Heart right ventricle (tissue), 16 donors: ENCODE data around the gene SSMEM1. TPM values are rescaled to one million over a fixed set of nuclear protein-coding genes. Genes with fewer than 3 reads are reported as not detected.
"Not testable (repeated sequence)": the region's sequence is repeated elsewhere in the genome, so short reads cannot be mapped to it uniquely, and the experiment has no call there.

Experiments used
- ATAC-seq, 8 donors: fragments of 200-7000 bp; cut with Tn5 transposase; one replicate each; pipeline ENCODE4 v1.9.1; 2020; ENCODE audit warnings: mild to moderate bottlenecking in 8 of 8, moderate library complexity in 8 of 8, moderate number of reproducible peaks in 1 of 8
- DNase-seq, 2 donors: peaks; one replicate each; pipeline ENCODE4 v3.0.0-alpha.2; 2020
- H3K27ac ChIP-seq, 10 donors: fragments of 200-600 bp; sonication (generic) in 2 of 10; one replicate each; pipeline versions ENCODE4 v1.5.0 to v1.8.0; 2020 to 2022; ENCODE audit warnings: mild to moderate bottlenecking in 3 of 10
- H3K27me3 ChIP-seq, 7 donors: fragments of 200-600 bp; one replicate each; pipeline ENCODE4 v1.8.0; 2021 to 2022; ENCODE audit warnings: mild to moderate bottlenecking in 2 of 7
- H3K36me3 ChIP-seq, 9 donors: fragments of 200-600 bp; sonication (generic) in 1 of 9; one replicate each; pipeline versions ENCODE4 v1.5.0 to v1.8.0; 2020 to 2022; ENCODE audit warnings: mild to moderate bottlenecking in 2 of 9
- H3K4me1 ChIP-seq, 9 donors: fragments of 200-600 bp; sonication (generic) in 1 of 9; one replicate each; pipeline versions ENCODE4 v1.5.0 to v1.8.0; 2020 to 2022; ENCODE audit warnings: mild to moderate bottlenecking in 4 of 9
- H3K4me3 ChIP-seq, 10 donors: fragments of 200-600 bp; sonication (generic) in 2 of 10; one replicate each; pipeline versions ENCODE4 v1.5.0 to v1.8.0; 2020 to 2022; ENCODE audit warnings: mild to moderate bottlenecking in 7 of 10, moderate library complexity in 2 of 10
- H3K9me3 ChIP-seq, 11 donors: fragments of 200-600 bp in 10 of 11; sonication (generic) in 2 of 11; one replicate each; pipeline versions ENCODE4 v1.5.0 to v1.8.0; 2013 to 2022; ENCODE audit warnings: mild to moderate bottlenecking in 2 of 11, control low read depth in 1 of 11, moderate library complexity in 1 of 11
- CTCF ChIP-seq, 9 donors: fragments of 200-600 bp; sonication (generic) in 2 of 9; IDR thresholded peaks; one replicate each; pipeline versions ENCODE4 v1.5.0 to v1.8.0; 2021 to 2022; ENCODE audit warnings: antibody characterized with exemption in 9 of 9, mild to moderate bottlenecking in 5 of 9, moderate library complexity in 1 of 9
- WGBS, 2 donors: extraction: QIAGEN DNeasy Blood & Tissue Kit; methylation state at CpG; one replicate each; pipeline ENCODE4 v1.1.7; 2013; ENCODE audit warnings: inconsistent platforms in 1 of 2; 5-methylcytosine and 5-hydroxymethylcytosine counted together
- intact Hi-C, 10 donors: fragments of 100-400 bp; cut with DNase I; formaldehyde crosslinking; loops; one replicate each; pipeline versions ENCODE4 v1.11.1 to v1.14.2; 2022
- polyA plus RNA-seq, 2 donors: library from polyadenylated mRNA; stranded (reverse); fragments of 200-250 nt; gene quantifications; one replicate each; pipeline ENCODE4 v1.2.3, GENCODE V29; 2013
- total RNA-seq, 10 donors: library from RNA; stranded (reverse); fragmentation: NEBNext Ultra II Directional in 3 of 10; extraction: Animal tissue kit (Norgen Biotek cat#: 25700) in 3 of 10; gene quantifications; one replicate each; pipeline versions ENCODE4 v1.2.1 to v1.2.4, GENCODE V29; 2021 to 2023
- donor health status: Arrhythmogenic right ventricular cardiomyopathy.
- donor health status: ischemic (EF 13 %, LVEDD 7.1; RV severe dilation, severe dysfunction).
- donor health status: healthy with polysubstance abuse.
- donor health status: DM: no; HTN: yes; CAD: no.
- donor health status: DM: no; HTN: no; CAD: no.
- donor health status: ischemic (EF 25% LVEDD 6.9; RV normal size, moderate dysfunction).
- donor health status: ischemic (EF 25% LVEDD 5.7; RV mildly dilated, moderate dysfunction).
- donor health status: healthy.
- donor health status: DM: yes; HTN: yes; CAD: no.
- donor health status: Ischemic cardiomyopathy.
- donor health status: ischemic (EF 35%, LVEDD 5.7; RV mildly dilated, moderate dysfunction).
- donor health status: nonischemic (EF 11% LVEDD 7.7; RV severe dilation, severe dysfunction).
- donor health status: DM: yes; HTN: yes; CAD: no.
- donor health status: PGD.
- donor health status: ischemic (EF 29% LVEDD 5.4; RV normal size, mild dysfunction).
- donor health status: nonischemic (EF 23%, LVEDD 6.1; RV moderate dilation, normal function).

The SSMEM1 gene
- total and polyA plus RNA-seq, 12 donors = not detected

- H3K4me3 ChIP-seq = no peak overlapping the region
- H3K27ac ChIP-seq = peak overlapping the region in 3 of 10 donors; percentile 10 to 60 (median 27)
- H3K36me3 ChIP-seq = no peaks in the 10 kb centered on the region
- ATAC-seq (no peak), DNase-seq (no peak)
- H3K4me1 ChIP-seq = peaks cover 0 to 4% (median 0%) of the 10 kb centered on the region in 9 donors
- TF ChIP-seq CTCF (IDR thresholded peaks at IDR 0.05) = no peak
- peaks cover 0 to 10% (median 0%) of the 10 kb centered on the region in 11 donors for H3K9me3 ChIP-seq
- intact Hi-C loops = no loop called here
- WGBS, 2 donors = 58 to 64% methylated on average over 7 of the region's 7 CpGs
- no peaks in the 10 kb centered on the region for H3K27me3 ChIP-seq
Observed at GRCh38 chr7:130228840-130229502, 21.3 kb downstream of the SSMEM1 start.

DNA sequence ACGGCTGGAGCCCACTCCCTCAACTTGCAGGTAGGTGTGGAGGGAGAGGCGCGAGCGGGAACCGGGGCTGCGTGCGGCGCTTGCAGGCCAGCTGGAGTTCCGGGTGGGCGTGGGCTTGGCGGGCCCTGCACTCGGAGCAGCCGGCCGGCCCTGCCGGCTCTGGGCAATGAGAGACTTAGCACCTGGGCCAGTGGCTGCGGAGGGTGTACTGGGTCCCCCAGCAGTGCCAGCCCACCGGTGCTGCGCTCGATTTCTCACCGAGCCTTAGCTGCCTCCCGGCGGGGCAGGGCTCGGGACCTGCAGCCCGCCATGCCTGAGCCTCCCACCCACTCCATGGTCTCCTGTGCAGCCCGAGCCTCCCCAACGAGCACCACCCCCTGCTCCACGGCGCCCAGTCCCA, 22.3 kb downstream of the SSMEM1 start:
- WGBS, 2 donors = 89 to 94% methylated on average over 18 to 28 of the region's 28 CpGs
- H3K4me1 ChIP-seq, H3K36me3 ChIP-seq, H3K27me3 ChIP-seq, ATAC-seq, H3K4me3 ChIP-seq, intact Hi-C loops, DNase-seq, H3K27ac ChIP-seq: not testable (repeated sequence)
- peaks cover 0 to 10% (median 0%) of the 10 kb centered on the region in 11 donors for H3K9me3 ChIP-seq

- H3K4me3 ChIP-seq = no peak overlapping the region
- intact Hi-C loops = no loop called here
- no peaks in the 10 kb centered on the region for H3K27me3 ChIP-seq
- ATAC-seq (peak in 3 of 8 donors; percentile 25 to 53 (median 51)), DNase-seq (no peak)
- H3K9me3 ChIP-seq = no peaks in the 10 kb centered on the region
- H3K4me1 ChIP-seq = peaks cover 0 to 4% (median 0%) of the 10 kb centered on the region in 9 donors
- no peak overlapping the region for H3K27ac ChIP-seq
- TF ChIP-seq CTCF (IDR thresholded peaks at IDR 0.05) = no peak
- H3K36me3 ChIP-seq = no peaks in the 10 kb centered on the region
- 51 to 55% methylated on average over 6 of the region's 6 CpGs for WGBS, 2 donors
Observed at GRCh38 chr7:130231792-130232191, 24.1 kb downstream of the SSMEM1 start.

- 57 to 63% methylated on average over 2 of the region's 2 CpGs for whole genome bisulfite sequencing, 2 donors
- Histone ChIP-seq H3K27ac (no peak overlapping the region), H3K9me3 (no peaks in the 10 kb centered on the region), H3K4me1 (peaks cover 0 to 4% (median 0%) of the 10 kb centered on the region in 9 donors), H3K4me3 (no peak overlapping the region), H3K27me3 (no peaks in the 10 kb centered on the region), H3K36me3 (no peaks in the 10 kb centered on the region)
- no peak for TF ChIP-seq CTCF (IDR thresholded peaks at IDR 0.05)
- no peak for ATAC-seq
- intact Hi-C loops = no loop called here
- no peak for DNase-seq
Observed at GRCh38 chr7:130232209-130232608, 24.5 kb downstream of the SSMEM1 start.

GRCh38 chr7:130234078-130234477, 26.4 kb downstream of the SSMEM1 start:
- WGBS, 2 donors = 89 to 92% methylated on average over 2 of the region's 2 CpGs

GRCh38 chr7:130236361-130236760, 28.7 kb downstream of the SSMEM1 start:
- ATAC-seq, DNase-seq, H3K9me3 ChIP-seq, H3K27me3 ChIP-seq, H3K36me3 ChIP-seq, H3K4me1 ChIP-seq, H3K27ac ChIP-seq, intact Hi-C loops, H3K4me3 ChIP-seq: not testable (repeated sequence)
- 78 to 81% methylated on average over 4 of the region's 4 CpGs for WGBS, 2 donors

More at GRCh38 chr7:130234078-130234477, 26.4 kb downstream of the SSMEM1 start:
- no peaks in the 10 kb centered on the region for H3K27me3 ChIP-seq
- H3K4me3 ChIP-seq = no peak overlapping the region
- no peak for ATAC-seq
- TF ChIP-seq CTCF (IDR thresholded peaks at IDR 0.05) = no peak
- no peaks in the 10 kb centered on the region for H3K9me3 ChIP-seq
- no peak overlapping the region for H3K27ac ChIP-seq
- no peaks in the 10 kb centered on the region for H3K4me1 ChIP-seq
- no peak for DNase-seq
- H3K36me3 ChIP-seq = no peaks in the 10 kb centered on the region
- intact Hi-C loops = no loop called here
